Measurements from ENCODE around the gene BAIAP2. TPM values are rescaled to one million over a fixed set of nuclear protein-coding genes. Genes with fewer than 3 reads are reported as not detected.
A peak's percentile ranks its signal among the peaks of the same experiment; 100 is the strongest.

BAIAP2 gene
- total RNA-seq, result 5.3 and 6.8 TPM in 2 replicates

GRCh38 chr17:81034779-81035520 lies at the start of gene BAIAP2:
Gene BAIAP2 (plus strand): TSS chr17:81035151. CDS start chr17:81035255, 104 bp downstream.
- TF ChIP-seq CTCF (IDR thresholded peaks at IDR 0.05), result no peak
- POLR2A ChIA-PET, result interaction anchor here (1.4 kb wide), 1 partner anchor 580 kb away, joined by 4 read pairs; no protein-coding TSS in a partner anchor
- no peaks in the 10 kb centered on the region for H3K9me3 Mint-ChIP-seq
- CTCF ChIA-PET, result interaction anchor here (0.6 kb wide), 1 partner anchor 11 kb away, joined by 3 read pairs; no protein-coding TSS in a partner anchor
- H3K27me3 Mint-ChIP-seq, result peaks cover 40% of the 10 kb centered on the region
- H3K27ac Mint-ChIP-seq, result peak within 1 kb of the TSS; percentile 69
- intact Hi-C loops (cut with micrococcal nuclease), result loop anchor here (1.0 to 2.0 kb wide), 5 partner anchors 46 to 934 kb away; partner anchors contain the start of genes ENDOV, GAA, NDUFAF8 and TEPSIN
- H3K36me3 Mint-ChIP-seq (ENCODE audit: low read depth), result no peaks in the 10 kb centered on the region
- peaks cover 12% of the 10 kb centered on the region for H3K4me1 Mint-ChIP-seq
- ATAC-seq (ENCODE audit: low read depth), result peak; percentile 88
- DNase-seq, result peak; percentile 91
- H3K4me3 Mint-ChIP-seq, result peak within 1 kb of the TSS; percentile 88

DNA sequence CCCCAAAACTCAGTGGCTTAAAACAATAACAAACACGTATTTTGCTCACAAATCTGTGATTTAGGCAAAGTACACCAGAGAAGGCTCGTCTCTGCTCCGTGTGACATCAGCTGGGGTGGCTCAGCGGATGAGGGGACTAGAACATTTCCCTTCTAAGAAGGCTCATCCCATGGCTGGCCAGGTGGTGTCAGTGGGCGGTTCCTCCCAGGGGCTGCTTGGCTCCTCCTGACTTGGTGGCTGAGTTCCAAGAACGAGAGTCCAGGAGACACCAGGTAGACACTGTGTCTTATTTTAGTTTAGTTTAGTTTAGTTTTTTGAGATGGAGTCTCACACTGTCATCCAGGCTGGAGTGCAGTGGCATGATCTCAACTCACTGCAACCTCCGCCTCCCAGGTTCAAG lies 48.9 kb upstream of the BAIAP2 start:
- Mint-ChIP-seq H3K4me3 (no peak overlapping the region), H3K27ac (no peak overlapping the region), H3K27me3 (no peaks in the 10 kb centered on the region), H3K36me3 (ENCODE audit: low read depth) (no peaks in the 10 kb centered on the region), H3K4me1 (peaks cover 34% of the 10 kb centered on the region), H3K9me3 (no peaks in the 10 kb centered on the region)
- POLR2A ChIA-PET, result interaction anchor here (0.7 kb wide), 2 partner anchors 16 to 559 kb away, joined by 6 read pairs; no protein-coding TSS in a partner anchor
- DNase-seq (no peak), ATAC-seq (ENCODE audit: low read depth) (no peak)
- CTCF ChIA-PET, result no interaction called here
- no peak for TF ChIP-seq CTCF (IDR thresholded peaks at IDR 0.05)
- intact Hi-C loops (cut with micrococcal nuclease), result no loop called here

DNA sequence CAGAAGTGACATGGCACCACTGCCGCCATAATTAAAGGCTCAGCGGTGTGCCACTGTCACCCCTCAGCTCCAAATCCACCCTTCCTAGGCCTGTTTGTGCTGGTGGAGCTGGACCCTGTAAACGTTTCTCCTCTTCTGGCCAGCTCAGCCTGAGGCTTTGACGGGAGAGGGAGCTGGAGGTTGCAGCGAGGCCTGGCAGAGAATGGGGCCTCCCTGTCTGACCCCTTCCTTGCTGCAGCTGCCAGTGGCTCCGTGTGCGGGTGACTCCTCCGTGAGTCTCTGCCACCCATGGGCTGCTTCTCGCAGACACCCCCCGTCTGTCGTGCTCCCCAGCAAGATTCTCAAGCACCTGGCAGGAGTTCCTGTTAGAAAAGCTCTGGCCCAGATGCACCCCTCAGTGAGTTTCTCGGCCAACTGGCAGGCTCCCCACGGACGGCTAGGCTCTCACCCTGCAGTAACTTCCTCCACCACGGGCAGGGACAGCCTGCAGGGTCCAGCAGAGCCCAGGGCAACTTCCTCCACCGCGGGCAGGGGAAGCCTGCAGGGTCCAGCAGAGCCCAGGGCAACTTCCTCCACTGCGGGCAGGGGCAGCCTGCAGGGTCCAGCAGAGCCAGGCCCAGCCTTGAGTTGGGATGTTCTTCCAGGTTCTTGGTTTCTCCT lies 48.0 kb upstream of the BAIAP2 start:
- DNase-seq (no peak), ATAC-seq (ENCODE audit: low read depth) (no peak)
- peak overlapping the region; percentile 24 for H3K4me3 Mint-ChIP-seq
- no peaks in the 10 kb centered on the region for H3K36me3 Mint-ChIP-seq (ENCODE audit: low read depth)
- H3K9me3 Mint-ChIP-seq, result no peaks in the 10 kb centered on the region
- POLR2A ChIA-PET, result no interaction called here
- H3K4me1 Mint-ChIP-seq, result peaks cover 34% of the 10 kb centered on the region
- no peak for TF ChIP-seq CTCF (IDR thresholded peaks at IDR 0.05)
- no peaks in the 10 kb centered on the region for H3K27me3 Mint-ChIP-seq
- intact Hi-C loops (cut with micrococcal nuclease), result no loop called here
- H3K27ac Mint-ChIP-seq, result peak overlapping the region; percentile 12
- CTCF ChIA-PET, result interaction anchor here (0.7 to 2.0 kb wide), 3 partner anchors 115 to 507 kb away, joined by 3 to 6 read pairs (median 3); no protein-coding TSS in a partner anchor

DNA sequence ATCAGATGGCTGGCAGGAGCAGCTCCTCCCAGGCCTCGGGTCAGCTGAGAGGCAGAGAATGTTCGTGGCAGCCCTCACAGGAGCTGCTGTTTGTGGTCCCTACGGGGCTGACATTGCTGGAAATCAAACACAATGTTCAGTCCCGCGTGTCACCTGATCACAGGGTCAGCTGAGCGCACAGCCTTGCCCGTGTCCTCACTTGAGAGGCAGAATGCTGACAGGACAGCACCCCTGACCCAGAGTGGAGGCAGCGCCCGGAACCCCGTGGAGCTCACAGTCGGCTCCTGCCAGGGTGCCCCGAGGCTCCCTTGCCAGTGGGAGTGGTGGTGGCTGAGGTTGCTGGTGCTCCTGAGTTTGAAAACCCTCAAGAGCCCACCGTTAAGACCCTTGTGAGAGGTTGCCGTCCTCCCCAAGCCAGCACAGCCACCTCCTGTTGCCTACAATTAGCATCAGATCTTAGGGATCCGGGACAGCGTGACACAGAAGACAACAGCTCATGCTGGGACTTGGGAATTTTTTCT lies 47.0 kb upstream of the BAIAP2 start:
- no peak for DNase-seq
- ChIA-PET CTCF (interaction anchor here (0.7 to 2.0 kb wide), 5 partner anchors 18 to 561 kb away, joined by 3 to 11 read pairs (median 6); no protein-coding TSS in a partner anchor), POLR2A (interaction anchor here (1.1 kb wide), 1 partner anchor 533 kb away, joined by 5 read pairs; no protein-coding TSS in a partner anchor)
- no peaks in the 10 kb centered on the region for H3K9me3 Mint-ChIP-seq
- no peaks in the 10 kb centered on the region for H3K36me3 Mint-ChIP-seq (ENCODE audit: low read depth)
- peak overlapping the region; percentile 36 for H3K27ac Mint-ChIP-seq
- H3K4me1 Mint-ChIP-seq, result peaks cover 38% of the 10 kb centered on the region
- TF ChIP-seq CTCF (IDR thresholded peaks at IDR 0.05), result no peak
- ATAC-seq (ENCODE audit: low read depth), result no peak
- H3K27me3 Mint-ChIP-seq, result no peaks in the 10 kb centered on the region
- H3K4me3 Mint-ChIP-seq, result peak overlapping the region; percentile 2
- intact Hi-C loops (cut with micrococcal nuclease), result loop anchor here (2.0 kb wide), 1 partner anchor 47 kb away; the partner anchor contains the start of gene BAIAP2

Data from activated B cell treated with CpG ODN at 0.5 μM for 24 hours (primary cell).